GM12892 (cell line): ENCODE measurements around the gene PLEKHM3.

Experiments
- POLR2A ChIP-seq: IDR thresholded peaks from 2 replicates; pipeline ENCODE4 v1.6.1; 2011; ENCODE audit warnings: low read depth, low read length, control low read depth
- POLR2AphosphoS5 ChIP-seq: IDR thresholded peaks from 2 replicates; pipeline ENCODE4 v1.6.1; 2011; ENCODE audit warnings: low read depth, low read length, control low read depth

- no peak for TF ChIP-seq POLR2A
- no peak for TF ChIP-seq POLR2AphosphoS5
Observed at GRCh38 chr2:207913772-207914358, 111.5 kb downstream of the PLEKHM3 start.
